CD4-positive, alpha-beta T cell treated with Interleukin-6 for 4 hours (primary cell): ENCODE results near the gene PGM2L1.
"Not testable (repeated sequence)": the region's sequence is repeated elsewhere in the genome, so short reads cannot be mapped to it uniquely, and the experiment has no call there.

Experiments used
- DNase-seq: peaks from one replicate; pipeline ENCODE4 v3.0.0-alpha.2; 2020; ENCODE audit warnings: mixed read lengths

Gene PGM2L1

GRCh38 chr11:74397501-74398243 is 561 bp downstream of the PGM2L1 start:
- peak; percentile 58 for DNase-seq

DNA sequence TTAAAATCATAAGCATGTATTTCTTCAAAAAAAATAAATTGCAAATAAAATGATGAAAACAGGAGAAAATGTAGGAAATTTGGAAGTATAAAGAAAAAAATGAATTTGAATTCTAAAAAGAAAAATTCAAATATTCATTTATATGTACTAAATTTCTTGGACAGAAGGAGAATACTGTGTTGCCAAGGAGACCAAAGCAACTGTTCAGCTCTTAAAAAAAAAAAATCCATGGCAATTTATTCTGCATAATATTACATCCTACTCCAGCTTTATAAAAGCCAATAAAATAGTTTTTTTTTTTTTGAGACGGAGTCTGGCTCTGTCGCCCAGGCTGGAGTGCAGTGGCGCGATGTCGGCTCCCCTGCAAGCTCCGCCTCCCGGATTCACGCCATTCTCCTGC is 6.0 kb downstream of the PGM2L1 start:
- no peak for DNase-seq

DNA sequence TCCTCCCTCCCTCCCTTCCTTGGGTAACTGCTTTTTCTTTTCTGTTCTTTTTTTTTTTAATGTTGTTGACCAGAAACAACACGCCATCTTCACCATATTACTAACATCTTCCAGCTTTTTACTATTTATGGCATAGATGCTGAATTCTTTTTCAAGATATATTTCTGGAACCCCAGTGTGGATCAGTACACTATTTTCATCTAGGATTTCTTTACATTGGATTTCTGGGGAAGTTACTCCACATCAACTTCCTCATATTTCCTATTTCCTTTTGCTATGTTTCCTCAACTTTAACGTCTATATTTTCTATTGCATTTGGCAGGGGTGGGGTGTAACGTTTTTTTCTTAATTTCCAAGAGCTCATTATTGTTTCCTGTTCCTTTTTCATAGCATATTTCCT is 7.0 kb downstream of the PGM2L1 start:
- no peak for DNase-seq

- DNase-seq, result no peak
These were observed 7.5 kb downstream of the PGM2L1 start for GRCh38 chr11:74390697-74391096.

DNA sequence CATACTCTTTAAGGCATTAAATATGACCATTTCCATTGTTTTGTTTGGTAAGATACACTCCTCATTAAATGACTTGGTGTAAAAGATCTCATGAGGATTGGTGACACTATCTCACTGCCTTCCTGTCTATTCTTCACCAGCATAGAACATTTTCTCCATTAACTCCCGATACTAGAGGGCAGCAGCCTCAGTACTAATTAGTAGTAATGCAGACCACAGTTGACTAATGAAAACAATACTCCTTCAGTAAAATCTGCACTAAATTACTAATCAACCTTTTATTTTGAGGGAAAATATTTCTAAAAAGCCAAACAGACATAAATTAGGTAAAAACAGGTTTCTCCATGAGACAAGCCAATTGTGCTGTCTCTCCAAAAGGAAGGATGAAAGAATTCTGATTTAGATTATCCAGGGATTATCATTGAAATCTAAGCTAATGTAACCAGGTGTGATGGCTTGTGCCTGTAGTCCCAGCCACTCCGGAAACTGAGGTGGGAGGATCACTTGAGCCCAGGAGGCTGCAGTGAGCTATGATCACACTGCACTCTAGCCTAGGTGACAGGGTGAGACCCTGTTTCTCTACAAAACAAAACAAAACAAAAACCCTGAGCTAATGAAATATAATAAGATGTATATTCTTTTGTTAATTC is 9.4 kb downstream of the PGM2L1 start:
- peak; percentile 79 for DNase-seq

- no peak for DNase-seq
These were observed 13.6 kb downstream of the PGM2L1 start for GRCh38 chr11:74384641-74385040.

GRCh38 chr11:74380746-74381439 is 17.3 kb downstream of the PGM2L1 start:
- no peak for DNase-seq

- no peak for DNase-seq
These were observed 20.5 kb downstream of the PGM2L1 start for GRCh38 chr11:74377689-74378088.

DNA sequence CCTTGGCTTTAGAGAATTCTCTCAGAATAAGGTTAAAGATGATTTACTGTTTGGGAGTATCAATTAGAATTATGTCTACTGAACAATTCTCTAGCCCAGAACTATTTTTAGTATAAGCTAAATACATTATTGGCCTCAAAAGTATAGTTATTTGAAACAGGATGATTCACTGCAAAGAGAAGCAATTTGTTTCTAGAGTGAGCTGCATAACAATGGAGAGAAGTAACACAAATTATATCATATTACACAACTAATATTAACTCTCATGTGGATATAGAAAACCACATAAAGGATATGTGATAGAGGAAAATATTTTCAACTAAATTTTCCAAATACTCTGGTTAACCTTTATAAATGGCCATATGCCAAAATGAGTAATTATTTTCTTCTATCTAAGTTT is 24.9 kb downstream of the PGM2L1 start:
- no peak for DNase-seq

- DNase-seq, result no peak
These were observed 26.8 kb downstream of the PGM2L1 start for GRCh38 chr11:74371269-74372052.

DNA sequence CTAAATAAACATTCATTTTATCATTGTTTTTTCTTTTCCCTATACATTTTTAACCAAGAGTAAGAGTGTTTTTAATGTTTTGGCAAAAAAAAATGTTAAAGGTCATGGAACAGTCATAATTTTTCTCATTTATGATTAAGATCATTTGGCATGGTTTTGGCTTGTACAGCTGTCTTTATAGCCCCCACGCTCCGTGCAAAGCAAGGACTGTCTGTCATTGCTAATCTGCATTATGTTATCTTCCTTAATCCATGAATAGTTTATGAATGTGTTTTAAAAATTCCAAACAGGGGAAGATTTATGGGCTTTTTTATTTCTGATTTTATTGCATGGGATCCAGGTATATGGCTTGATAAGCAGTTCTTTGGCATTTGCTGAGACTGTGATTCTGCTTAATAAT is 28.1 kb downstream of the PGM2L1 start:
- no peak for DNase-seq

DNA sequence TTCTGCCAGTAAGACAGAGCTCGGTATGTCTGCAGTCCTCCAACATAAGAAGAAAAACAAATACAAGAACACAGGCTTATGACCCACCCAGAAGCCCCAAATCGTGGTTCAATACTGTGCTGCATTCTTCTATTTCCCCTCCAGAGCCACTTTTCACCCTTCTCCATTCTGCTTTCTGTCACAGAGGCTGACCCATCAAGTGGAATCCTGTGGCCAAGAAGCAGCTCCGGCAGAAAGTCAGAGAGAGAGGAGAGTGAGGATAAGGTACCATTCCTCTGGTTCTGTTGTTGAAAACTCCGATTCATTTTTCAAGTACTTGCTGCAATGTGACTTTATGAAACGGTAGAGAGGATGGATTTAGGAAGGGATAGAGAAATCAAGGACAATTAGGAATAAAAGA is 30.4 kb downstream of the PGM2L1 start:
- no peak for DNase-seq

GRCh38 chr11:74366576-74366975 is 31.7 kb downstream of the PGM2L1 start:
- DNase-seq, result no peak

DNA sequence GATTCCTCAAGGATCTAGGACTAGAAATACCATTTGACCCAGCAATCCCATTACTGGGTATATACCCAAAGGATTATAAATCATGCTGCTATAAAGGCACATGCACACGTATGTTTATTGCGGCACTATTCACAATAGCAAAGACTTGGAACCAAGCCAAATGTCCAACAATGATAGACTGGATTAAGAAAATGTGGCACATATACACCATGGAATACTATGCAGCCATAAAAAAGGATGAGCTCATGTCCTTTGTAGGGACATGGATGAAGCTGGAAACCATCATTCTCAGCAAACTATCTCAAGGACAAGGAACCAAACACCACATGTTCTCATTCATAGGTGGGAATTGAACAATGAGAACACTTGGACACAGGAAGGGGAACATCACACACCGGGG is 32.4 kb downstream of the PGM2L1 start:
- DNase-seq, result not testable (repeated sequence)

- DNase-seq, result no peak
These were observed 40.8 kb downstream of the PGM2L1 start for GRCh38 chr11:74357449-74357848.

DNA sequence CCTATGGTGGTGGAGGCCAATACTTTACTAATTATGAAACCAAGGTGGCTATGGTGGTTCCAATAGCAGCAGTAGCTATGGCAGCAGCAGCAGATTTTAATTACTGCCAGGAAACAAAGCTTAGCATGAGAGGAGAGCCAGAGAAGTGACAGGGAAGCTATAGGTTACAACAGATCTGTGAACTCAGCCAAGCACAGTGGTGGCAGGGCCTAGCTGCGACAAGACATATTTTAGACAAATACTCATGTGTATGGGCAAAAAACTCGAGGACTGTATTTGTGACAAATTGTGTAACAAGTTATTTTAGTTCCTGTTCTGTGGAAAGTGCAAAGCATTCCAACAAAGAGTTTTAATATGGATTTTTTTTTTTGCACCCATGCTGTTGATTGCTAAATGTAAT is 42.6 kb downstream of the PGM2L1 start:
- no peak for DNase-seq

DNA sequence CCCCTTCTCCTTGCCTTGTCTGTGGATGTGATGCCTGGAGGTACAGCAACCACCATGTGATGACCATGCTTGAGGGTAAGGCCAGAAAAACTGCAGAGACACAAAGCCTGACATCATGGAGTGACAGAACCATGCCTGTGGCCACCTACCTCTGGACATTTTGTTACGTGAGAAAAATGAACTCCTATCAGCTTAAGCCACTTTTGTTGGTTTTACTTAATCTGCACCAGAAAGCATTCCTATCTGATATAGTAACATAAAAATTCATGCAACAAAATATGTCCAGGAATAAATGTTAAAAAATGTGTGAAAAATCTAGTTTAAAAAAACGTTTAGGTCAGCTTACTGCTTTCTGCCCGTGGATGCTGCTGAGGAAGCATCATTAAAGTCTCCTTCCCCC is 44.2 kb downstream of the PGM2L1 start:
- no peak for DNase-seq

- no peak for DNase-seq
These were observed 50.9 kb downstream of the PGM2L1 start for GRCh38 chr11:74347381-74347780.

GRCh38 chr11:74345420-74345819 is 52.8 kb downstream of the PGM2L1 start:
- DNase-seq, result no peak

GRCh38 chr11:74341921-74342320 is 56.3 kb downstream of the PGM2L1 start:
- DNase-seq, result no peak

GRCh38 chr11:74339619-74340018 is 58.6 kb downstream of the PGM2L1 start:
- DNase-seq, result no peak

DNA sequence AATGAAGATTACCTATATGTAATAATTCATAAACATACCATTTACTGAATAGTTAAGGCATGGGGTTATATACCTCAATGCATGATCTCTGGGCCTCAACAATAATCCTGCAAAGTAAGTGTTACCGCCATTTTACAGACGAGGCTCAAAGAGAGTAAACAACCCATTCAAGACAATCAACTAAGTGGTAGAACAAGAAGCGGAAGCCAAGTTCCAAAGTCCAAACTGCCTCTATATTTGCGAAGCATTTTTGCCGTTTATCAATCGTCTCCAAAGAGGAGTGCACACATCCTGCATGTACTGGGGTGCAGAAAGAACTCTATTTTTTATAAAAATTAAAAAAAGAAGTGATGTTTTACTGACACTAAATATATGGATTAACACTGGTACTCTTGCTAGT is 59.3 kb downstream of the PGM2L1 start:
- DNase-seq, result no peak

DNA sequence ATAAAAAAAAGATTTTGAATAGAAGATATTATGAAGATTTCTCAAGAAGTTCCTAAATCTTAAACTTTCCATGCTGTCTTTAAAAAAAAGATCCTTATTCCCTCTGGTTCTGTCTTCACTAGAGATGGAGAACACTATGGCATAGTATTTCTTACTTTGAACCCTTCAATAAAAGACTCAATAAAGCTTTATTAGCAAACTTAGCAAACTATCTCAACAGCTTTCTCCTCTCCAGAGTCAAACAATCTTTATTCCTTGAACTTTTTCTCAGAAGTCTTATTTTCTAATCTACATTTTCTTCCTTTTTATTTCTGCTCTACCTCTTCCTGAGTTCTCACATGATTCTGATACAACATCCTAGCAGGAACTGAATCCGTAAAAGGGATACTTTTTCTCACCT is 65.0 kb downstream of the PGM2L1 start:
- no peak for DNase-seq
